NB4 (cell line): Measurements from ENCODE around the gene PFN3.
"Not testable (repeated sequence)": the region's sequence is repeated elsewhere in the genome, so short reads cannot be mapped to it uniquely, and the experiment has no call there.

Source experiments
- DNase-seq: peaks from one replicate; pipeline ENCODE4 v3.0.0; 2010; ENCODE audit warnings: low read depth
- H3K4me3 ChIP-seq: one replicate; pipeline ENCODE4 v1.5.1; 2011; ENCODE audit warnings: mild to moderate bottlenecking, low read depth, low read length, moderate library complexity
- MYC ChIP-seq: IDR thresholded peaks from 2 replicates; pipeline ENCODE4 v1.6.1; 2011; ENCODE audit warnings: low read depth, low read length
- POLR2A ChIP-seq: IDR thresholded peaks from 2 replicates; pipeline ENCODE4 v1.6.1; 2011; ENCODE audit warnings: mild to moderate bottlenecking; ENCODE audit not compliant: insufficient read length; ENCODE audit errors: extremely low read depth
- TF ChIP-seq, protein P1 (sequence below): IDR thresholded peaks from 2 replicates; pipeline ENCODE4 v1.6.1; 2011; ENCODE audit warnings: low read depth, low read length
- TF ChIP-seq, protein P2 (sequence below): IDR thresholded peaks from one replicate; pipeline ENCODE4 v1.5.1; 2012; ENCODE audit warnings: low read depth, low read length

Gene PFN3

DNA sequence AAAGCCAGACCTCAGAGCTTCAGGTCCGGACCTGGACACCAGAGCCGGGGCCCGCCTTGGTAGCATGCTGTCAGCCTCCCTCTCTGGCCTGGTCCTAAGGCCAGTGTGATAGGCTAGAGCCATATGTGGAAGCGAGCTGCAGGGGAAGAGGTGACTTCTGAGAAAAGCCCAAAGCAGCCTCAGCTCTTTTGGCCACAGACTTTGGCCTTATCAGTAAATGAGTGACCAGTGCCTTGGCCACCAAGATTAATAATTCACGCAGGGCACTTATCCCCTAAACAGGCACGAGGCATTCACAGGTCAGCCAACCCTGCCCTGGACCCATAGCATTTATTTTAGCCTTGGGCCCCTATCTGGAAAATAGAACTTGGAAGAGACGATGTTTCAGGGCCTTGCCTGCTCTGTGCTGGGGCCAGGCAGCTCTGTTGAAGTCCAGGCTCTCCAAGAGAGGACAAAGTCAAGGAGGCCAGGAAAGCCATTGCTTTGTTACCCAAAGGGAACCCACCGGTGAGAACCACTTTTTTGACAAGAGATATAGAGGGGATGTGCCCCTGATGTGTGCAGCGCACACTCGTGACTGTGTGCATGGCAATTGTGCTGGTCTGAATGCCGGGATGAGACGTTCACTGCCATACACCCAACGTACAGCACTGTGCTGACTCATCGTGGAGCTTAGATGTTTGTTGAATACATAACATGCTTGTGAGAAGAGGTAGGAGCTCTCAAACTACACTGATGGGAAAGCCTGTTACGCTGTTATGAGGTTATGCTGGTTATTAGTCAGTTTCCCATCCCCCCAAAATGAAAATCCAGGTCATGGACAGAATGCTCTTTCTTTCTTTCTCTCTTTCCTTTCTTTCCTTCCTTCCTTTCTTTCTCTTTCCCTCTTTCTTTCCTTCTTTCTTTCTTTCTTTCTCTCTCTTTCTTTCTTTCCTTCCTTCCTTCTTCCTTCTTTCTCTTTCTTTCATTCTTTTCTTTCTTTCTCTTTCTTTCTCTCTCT lies 21.3 kb downstream of the PFN3 start:
- peak; percentile 60 for DNase-seq
- no peak overlapping the region for H3K4me3 ChIP-seq
- TF ChIP-seq POLR2A = no peak
- TF ChIP-seq, protein P1, sequence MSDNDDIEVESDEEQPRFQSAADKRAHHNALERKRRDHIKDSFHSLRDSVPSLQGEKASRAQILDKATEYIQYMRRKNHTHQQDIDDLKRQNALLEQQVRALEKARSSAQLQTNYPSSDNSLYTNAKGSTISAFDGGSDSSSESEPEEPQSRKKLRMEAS = no peak
- TF ChIP-seq MYC = no peak
- TF ChIP-seq, protein P2, sequence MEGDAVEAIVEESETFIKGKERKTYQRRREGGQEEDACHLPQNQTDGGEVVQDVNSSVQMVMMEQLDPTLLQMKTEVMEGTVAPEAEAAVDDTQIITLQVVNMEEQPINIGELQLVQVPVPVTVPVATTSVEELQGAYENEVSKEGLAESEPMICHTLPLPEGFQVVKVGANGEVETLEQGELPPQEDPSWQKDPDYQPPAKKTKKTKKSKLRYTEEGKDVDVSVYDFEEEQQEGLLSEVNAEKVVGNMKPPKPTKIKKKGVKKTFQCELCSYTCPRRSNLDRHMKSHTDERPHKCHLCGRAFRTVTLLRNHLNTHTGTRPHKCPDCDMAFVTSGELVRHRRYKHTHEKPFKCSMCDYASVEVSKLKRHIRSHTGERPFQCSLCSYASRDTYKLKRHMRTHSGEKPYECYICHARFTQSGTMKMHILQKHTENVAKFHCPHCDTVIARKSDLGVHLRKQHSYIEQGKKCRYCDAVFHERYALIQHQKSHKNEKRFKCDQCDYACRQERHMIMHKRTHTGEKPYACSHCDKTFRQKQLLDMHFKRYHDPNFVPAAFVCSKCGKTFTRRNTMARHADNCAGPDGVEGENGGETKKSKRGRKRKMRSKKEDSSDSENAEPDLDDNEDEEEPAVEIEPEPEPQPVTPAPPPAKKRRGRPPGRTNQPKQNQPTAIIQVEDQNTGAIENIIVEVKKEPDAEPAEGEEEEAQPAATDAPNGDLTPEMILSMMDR = no peak

DNA sequence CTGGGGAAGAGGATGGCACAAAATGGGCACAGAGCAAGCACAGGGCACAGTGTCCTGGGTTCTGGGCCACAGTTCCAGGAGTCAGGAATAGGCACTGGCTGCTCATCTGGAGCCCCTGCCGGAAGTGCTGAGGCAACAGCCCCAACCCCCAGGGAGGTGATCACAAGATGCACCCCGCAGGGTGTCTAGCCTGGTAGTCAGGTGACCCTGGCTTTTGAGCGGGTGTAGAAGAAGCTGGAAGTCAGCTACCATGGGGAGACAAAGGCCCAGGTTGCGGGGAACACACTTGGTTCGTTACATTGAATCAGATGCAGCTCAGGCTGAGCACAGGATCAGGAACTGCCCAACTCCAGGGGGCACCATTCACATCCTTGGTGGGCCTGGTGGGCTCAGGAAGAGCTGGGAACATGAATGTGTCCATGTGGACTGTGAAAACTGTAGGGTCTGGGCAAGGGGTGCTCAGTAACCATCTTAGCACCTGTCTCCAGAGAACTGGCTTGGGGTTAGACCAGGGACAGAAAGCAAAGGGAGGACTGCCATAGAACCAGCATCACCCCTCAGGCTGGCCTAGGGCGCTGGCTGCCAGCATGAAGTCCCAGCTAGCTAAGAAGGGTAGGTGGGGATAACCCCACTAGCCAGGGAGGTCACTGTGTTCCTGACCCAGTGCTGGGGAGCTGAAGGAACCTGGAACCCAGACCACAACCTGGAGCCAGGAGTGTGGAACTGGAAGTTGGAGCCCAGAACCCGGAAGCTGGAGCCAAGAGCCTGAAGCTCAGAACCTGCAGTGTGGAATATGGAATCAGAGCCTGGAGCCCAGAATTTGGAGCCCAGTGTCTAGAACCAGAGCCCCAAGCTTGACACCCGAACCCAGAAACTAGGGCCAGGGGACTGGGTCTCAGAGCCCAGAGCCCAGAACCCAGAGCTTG lies 22.3 kb downstream of the PFN3 start:
- TF ChIP-seq POLR2A (no peak), MYC (no peak)
- TF ChIP-seq, protein P2 = no peak
- TF ChIP-seq, protein P1 = no peak
- DNase-seq = no peak
- H3K4me3 ChIP-seq = no peak overlapping the region

DNA sequence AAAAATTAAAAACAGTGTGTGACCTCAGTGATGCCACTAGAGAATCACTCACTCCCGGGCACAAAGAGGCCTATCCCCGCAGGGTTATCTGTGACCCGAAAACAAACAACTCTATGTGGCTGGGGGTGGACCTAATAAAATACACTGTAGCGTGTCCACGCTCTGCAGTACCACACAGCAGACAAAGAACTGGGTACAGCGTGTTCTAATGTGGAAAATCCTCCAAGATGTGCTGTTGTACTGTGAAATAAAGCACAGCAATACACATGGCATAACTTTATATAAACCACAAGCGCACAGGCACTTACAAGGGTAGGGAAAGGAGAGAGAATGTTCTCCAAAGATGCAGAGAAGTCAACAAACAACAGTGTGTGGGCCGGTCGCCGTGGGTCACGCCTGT lies 24.4 kb downstream of the PFN3 start:
- H3K4me3 ChIP-seq = no peak overlapping the region
- DNase-seq = no peak
- TF ChIP-seq, protein P2 = no peak
- TF ChIP-seq, protein P1 = no peak
- TF ChIP-seq MYC (no peak), POLR2A (no peak)

DNA sequence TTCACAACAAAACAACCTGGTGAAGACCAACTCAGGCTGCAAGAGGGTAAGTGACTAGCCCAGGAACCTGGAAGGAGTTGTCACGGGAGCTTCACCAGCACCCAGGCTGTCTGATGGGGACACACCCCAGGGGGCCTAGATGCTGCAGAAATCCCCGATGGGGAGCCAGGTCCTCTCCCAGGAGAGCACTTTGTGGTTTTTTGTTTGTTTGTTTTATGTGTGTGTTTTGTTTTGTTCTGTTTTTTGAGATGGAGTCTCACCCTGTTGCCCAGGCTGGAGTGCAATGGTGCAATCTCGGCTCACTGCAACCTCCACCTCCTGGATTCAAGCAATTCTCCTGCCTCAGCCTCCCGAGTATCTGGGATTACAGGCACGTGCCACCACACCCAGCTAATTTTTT lies 24.9 kb downstream of the PFN3 start:
- not testable (repeated sequence) for DNase-seq, H3K4me3 ChIP-seq

DNA sequence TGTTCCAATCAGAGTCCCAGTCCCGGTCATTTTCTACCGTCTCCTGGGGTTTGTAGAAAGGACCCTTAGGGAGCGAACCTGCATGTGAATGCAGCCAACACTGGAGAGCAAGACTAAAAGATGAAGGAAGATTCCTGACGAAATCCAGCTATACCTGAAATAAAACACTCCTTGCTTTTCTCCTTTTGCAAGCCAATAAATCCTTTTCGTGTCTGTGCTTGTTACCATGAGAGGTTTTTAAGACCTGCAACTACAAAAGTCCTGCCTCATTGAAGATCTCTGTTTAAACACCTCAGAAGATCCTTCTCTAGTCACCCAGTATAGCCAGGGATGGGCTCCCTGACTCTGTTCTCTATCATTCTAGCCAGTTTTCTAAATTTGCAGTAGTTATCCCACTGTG lies 26.2 kb downstream of the PFN3 start:
- H3K4me3 ChIP-seq = no peak overlapping the region
- DNase-seq = no peak
- TF ChIP-seq, protein P1 = no peak
- TF ChIP-seq POLR2A (no peak), MYC (no peak)
- TF ChIP-seq, protein P2 = no peak

DNA sequence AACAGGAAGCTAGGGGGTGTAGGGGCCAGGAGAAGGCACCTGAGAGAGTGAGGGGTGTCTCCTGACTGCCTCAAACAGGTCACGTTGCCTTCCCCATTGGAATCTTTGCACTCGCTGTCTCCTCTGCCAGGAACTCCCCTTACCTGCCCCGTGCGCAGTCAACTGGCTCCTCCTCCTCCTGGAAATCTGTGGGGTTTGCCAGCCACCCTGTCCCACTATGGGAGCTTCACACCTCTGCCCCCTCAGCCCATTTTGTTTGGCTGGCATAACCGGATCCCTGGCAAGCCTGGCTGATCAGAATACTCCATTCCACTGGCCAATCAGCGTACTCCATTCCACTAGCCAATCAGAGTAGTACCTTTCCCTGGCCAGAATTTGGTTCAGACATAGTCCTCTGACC lies 26.7 kb downstream of the PFN3 start:
- H3K4me3 ChIP-seq = no peak overlapping the region
- no peak for TF ChIP-seq POLR2A
- TF ChIP-seq, protein P1 = no peak
- TF ChIP-seq, protein P2 = no peak
- TF ChIP-seq MYC = no peak
- no peak for DNase-seq
